AG04449 (cell line): ENCODE measurements around the gene GATAD1.
"Not testable (repeated sequence)": the region's sequence is repeated elsewhere in the genome, so short reads cannot be mapped to it uniquely, and the experiment has no call there.

ENCODE experiments used
- CTCF ChIA-PET: fragments of 350-600 bp; formaldehyde crosslinking; extraction: SDS; loops from one replicate; lab custom pipeline; 2021; ENCODE audit warnings: antibody characterized with exemption; lab: Yijun Ruan, JAX
- POLR2A ChIA-PET: fragments of 400-600, 350-600 bp; formaldehyde crosslinking; extraction: SDS; loops from one replicate; lab custom pipeline; 2020; ENCODE audit warnings: antibody characterized with exemption, inconsistent platforms; lab: Yijun Ruan, JAX
- DNase-seq: peaks from one replicate; pipeline ENCODE4 v3.0.0-alpha.2; 2010; ENCODE audit warnings: low read depth, low spot score
- H3K4me3 ChIP-seq: 2 replicates; pipeline ENCODE4 v1.5.1; 2011; ENCODE audit warnings: low read depth, mild to moderate bottlenecking, control low read depth, low read length
- CTCF ChIP-seq: IDR thresholded peaks from one replicate; pipeline ENCODE4 v1.5.1; 2011; ENCODE audit warnings: mild to moderate bottlenecking, moderate library complexity, low read length, control low read depth, inconsistent platforms; ENCODE audit not compliant: insufficient read depth; ENCODE audit errors: missing control alignments

GATAD1 gene

GRCh38 chr7:92437956-92438491, 9.3 kb upstream of the GATAD1 start:
- TF ChIP-seq CTCF: no peak
- no peak for DNase-seq
- CTCF ChIA-PET: interaction anchor here (2.3 to 2.9 kb wide), 3 partner anchors 9 to 14 kb away, joined by 10 to 14 read pairs (median 12); partner anchors contain the start of gene GATAD1
- H3K4me3 ChIP-seq: no peak overlapping the region
- POLR2A ChIA-PET: no interaction called here

GRCh38 chr7:92442720-92443119, 4.6 kb upstream of the GATAD1 start:
- CTCF ChIA-PET, DNase-seq, H3K4me3 ChIP-seq, POLR2A ChIA-PET: not testable (repeated sequence)

GRCh38 chr7:92446869-92447344, 375 bp upstream of the GATAD1 start:
- no peak overlapping the region for H3K4me3 ChIP-seq
- TF ChIP-seq CTCF: no peak
- CTCF ChIA-PET: interaction anchor here (0.7 to 6.4 kb wide), 43 partner anchors 9 to 1400 kb away, joined by 3 to 121 read pairs (median 4); partner anchors contain the start of genes AKAP9, ANKIB1, CYP51A1 and KRIT1
- POLR2A ChIA-PET: interaction anchor here (0.7 to 1.3 kb wide), 5 partner anchors 14 to 1382 kb away, joined by 3 to 7 read pairs (median 4); partner anchors contain the start of genes ANKIB1, CYP51A1 and KRIT1
- DNase-seq: peak; percentile 46

- TF ChIP-seq CTCF: peak; percentile 44
- no peak for DNase-seq
- peak overlapping the region; percentile 91 for H3K4me3 ChIP-seq
- ChIA-PET POLR2A (interaction anchor here (0.7 to 1.3 kb wide), 2 partner anchors 201 to 268 kb away, joined by 3 to 4 read pairs; no protein-coding TSS in a partner anchor), CTCF (interaction anchor here (0.5 to 6.4 kb wide), 25 partner anchors 9 to 618 kb away, joined by 3 to 121 read pairs (median 5); partner anchors contain the start of genes ANKIB1, CYP51A1, KRIT1 and LRRD1)
These were observed 994 bp downstream of the GATAD1 start for GRCh38 chr7:92448205-92448747.

GRCh38 chr7:92451645-92452044, 4.4 kb downstream of the GATAD1 start:
- no peak overlapping the region for H3K4me3 ChIP-seq
- ChIA-PET POLR2A (no interaction called here), CTCF (interaction anchor here (3.8 kb wide), 1 partner anchor 9 kb away, joined by 25 read pairs; no protein-coding TSS in a partner anchor)
- TF ChIP-seq CTCF: no peak
- DNase-seq: no peak

GRCh38 chr7:92456236-92456635, 9.0 kb downstream of the GATAD1 start:
- DNase-seq: peak; percentile 46
- POLR2A ChIA-PET: no interaction called here

More at GRCh38 chr7:92456236-92456635, 9.0 kb downstream of the GATAD1 start:
- no peak overlapping the region for H3K4me3 ChIP-seq
- TF ChIP-seq CTCF: no peak
- CTCF ChIA-PET: interaction anchor here (0.8 to 3.0 kb wide), 3 partner anchors 9 to 626 kb away, joined by 3 to 25 read pairs (median 3); partner anchors contain the start of gene GATAD1
